Activated CD4-positive, CD25-positive, alpha-beta regulatory T cell treated with anti-CD3 and anti-CD28 coated beads, Interleukin-2, amount 50 U/mL, for 24 hours (primary cell): ENCODE data around the gene CLCA2.

ENCODE experiments used
- ATAC-seq, 2 donors: fragments of 150-1000 bp; cut with Tn5 transposase; one replicate each; pipeline ENCODE4 v1.10.0; 2021; ENCODE audit warnings: mild to moderate bottlenecking in 1 of 2, moderate library complexity in 1 of 2

CLCA2 gene

DNA sequence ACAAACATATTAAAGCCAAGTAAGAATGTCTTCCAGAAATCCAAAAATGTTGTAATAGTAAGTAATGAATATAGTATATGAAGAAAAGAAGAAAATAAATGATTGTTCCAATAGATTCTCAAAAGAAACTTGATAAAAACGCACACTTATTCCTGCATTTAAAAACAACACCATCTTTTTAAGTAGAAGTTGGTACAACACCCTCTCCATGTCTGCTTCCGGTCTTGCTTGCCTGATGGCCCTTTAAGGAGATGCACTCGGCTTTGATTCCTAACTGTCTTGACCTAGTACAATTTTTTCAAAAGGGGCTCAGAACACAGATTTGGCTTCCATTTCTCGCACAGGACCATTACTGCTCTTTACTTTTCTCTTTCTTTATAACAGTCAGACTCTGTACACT is 53.7 kb downstream of the CLCA2 start:
- no peak for ATAC-seq

DNA sequence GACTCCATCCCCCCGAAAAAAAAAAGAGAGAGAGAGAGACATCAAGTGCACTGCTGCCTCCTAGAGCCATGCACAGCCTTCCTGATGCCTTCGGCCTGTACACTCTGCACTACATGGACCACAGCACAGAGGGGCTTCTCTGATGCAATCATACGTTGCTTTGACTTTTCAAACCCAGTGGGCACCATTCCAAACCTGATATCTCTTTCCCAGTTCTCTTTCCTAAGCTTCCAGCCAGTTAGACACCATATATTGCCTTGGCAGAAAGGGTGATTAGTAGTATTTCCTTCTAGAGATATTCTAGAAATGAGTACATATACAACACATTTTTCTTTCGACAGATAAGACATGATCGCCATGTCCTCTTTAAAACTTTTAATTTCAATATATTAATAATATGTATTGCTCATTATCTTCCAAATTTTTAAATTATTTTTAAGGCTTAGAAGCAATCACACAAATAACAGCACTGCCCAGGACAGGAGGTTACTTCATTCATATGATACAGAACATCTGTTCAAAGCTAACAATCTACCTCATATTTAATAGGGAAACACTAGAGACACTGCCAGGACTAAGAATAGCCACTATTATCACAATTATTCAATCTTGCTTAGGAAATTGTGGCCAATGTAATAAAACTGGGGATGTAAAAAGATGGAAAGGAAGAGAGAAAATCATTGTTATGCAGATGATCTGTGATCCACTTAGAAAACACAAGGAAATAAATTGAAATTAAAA is 54.6 kb downstream of the CLCA2 start:
- ATAC-seq = no peak

DNA sequence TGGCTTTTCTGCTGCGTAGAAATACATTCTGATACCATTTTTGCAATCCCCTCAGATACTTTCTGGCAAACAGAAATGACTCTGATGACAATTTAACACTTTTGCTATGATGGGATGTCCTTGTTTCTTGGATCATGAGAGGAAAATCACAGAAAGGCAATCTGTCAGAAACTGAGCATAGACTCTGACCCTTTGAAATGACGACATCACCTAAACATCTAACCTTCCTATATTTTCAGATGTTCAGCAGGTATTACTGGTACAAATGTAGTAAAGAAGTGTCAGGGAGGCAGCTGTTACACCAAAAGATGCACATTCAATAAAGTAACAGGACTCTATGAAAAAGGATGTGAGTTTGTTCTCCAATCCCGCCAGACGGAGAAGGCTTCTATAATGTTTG is 58.0 kb downstream of the CLCA2 start:
- no peak for ATAC-seq

- no peak for ATAC-seq
Observed at GRCh38 chr1:86487131-86487810, 63.3 kb downstream of the CLCA2 start.

DNA sequence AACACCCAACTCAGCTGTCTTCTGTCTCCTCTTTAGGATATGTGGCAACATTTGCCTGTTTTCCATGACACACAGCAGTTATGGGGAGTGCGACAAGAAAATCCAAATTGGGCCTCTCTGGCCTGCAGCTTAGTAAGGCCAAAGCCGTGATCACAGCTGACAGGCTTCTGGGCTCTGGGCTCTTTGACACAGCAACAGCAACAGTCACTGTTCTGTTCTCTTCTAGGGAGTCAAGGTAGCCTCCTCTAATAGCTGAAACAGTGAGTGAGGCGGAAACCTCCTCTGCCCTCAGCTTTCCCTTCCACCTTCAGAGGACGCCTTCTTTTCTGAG is 63.8 kb downstream of the CLCA2 start:
- ATAC-seq = no peak

DNA sequence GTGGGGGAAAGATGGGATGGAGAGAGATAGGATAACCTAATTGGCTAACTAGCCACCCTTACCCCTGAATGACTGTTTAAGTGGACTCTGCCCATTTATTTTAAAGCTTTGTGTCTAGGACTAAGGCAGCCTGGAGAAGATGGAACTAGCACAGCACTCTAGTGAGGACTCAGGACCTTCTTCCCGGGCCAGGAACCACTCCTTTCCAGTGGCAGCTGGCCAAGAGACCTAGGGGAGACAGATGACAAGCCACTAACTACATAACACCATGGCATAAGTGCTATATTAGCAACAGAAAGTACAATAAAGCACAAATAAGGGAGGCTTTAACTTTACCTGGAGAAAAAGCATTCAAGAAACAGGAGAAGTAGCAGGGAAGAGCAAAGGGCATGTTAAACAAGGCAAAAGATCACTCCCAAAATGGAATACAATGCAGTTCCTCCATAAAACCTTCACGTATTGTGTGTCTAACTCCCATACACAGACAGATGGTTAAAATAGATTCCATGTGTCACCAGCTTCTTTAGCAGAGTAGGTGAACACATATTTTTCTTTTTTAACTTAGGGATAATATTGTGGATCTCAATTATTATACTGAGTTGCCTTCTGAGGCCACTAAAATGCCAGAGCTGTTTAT is 65.4 kb downstream of the CLCA2 start:
- no peak for ATAC-seq

- no peak for ATAC-seq
Observed at GRCh38 chr1:86491171-86491950, 67.4 kb downstream of the CLCA2 start.

GRCh38 chr1:86498281-86498680 is 74.3 kb downstream of the CLCA2 start:
- no peak for ATAC-seq

GRCh38 chr1:86499987-86500593 is 76.1 kb downstream of the CLCA2 start:
- ATAC-seq = peak; percentile 45 to 51

GRCh38 chr1:86500714-86501113 is 76.7 kb downstream of the CLCA2 start:
- ATAC-seq = no peak

DNA sequence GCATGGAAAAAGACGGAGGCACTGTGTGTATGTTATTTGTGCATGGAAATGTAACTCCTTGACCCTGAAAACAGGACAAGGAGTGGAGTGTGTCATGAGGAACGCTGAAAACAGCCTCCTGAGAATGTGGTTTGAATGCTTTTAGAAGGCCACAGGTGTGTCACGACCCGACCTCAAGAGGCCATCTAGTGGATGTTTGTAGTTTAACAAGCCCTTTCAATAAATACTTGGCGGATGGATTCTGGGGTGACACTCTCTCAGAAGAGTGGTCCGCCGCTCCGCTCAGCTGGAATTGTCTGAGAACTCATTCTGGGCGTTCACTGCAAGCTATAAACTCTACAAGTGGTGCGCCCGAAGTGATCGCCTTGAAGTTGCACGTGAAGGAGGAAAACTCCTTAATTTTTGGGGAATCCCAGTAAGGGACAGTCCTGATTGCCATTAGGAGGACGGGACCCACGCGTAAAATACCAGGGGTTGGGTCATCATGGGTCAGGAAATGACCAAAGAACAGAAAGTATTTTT is 78.2 kb downstream of the CLCA2 start:
- peak; percentile 38 to 68 for ATAC-seq

- ATAC-seq = peak in 1 of 2 donors; percentile 39
Observed at GRCh38 chr1:86502721-86503405, 78.9 kb downstream of the CLCA2 start.

- no peak for ATAC-seq
Observed at GRCh38 chr1:86503406-86504136, 79.6 kb downstream of the CLCA2 start.

- no peak for ATAC-seq
Observed at GRCh38 chr1:86504137-86504479, 80.1 kb downstream of the CLCA2 start.

DNA sequence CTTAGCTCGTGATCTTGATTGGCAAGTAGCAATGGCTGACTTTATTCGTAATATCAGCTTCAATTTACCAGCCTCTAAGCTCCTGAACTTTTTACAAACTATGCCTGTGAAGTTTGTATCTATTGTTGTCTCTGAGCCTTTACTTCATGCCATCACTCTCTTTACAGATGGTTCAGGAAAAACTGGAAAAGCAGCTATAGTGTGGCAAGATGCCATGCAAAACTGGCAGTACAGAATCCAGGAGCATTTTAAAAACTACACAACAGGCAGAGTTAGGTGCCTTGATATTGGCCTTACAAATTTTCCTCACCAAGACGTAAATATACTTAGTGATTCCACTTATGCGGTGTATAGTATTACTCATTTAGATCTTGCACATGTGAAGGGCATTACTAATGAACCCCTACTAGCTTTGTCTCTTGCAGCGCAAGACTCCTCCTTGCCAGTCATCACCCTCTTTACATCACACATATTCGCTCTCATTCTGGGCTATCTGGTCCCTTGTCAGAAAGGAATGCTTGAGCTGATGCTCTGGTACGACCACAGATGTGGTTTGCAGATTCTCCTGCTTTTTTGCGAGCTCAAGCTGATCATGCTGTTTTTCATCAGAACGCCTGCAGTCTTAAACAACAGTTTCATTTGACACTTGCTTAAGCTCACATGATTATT is 81.1 kb downstream of the CLCA2 start:
- ATAC-seq = no peak

DNA sequence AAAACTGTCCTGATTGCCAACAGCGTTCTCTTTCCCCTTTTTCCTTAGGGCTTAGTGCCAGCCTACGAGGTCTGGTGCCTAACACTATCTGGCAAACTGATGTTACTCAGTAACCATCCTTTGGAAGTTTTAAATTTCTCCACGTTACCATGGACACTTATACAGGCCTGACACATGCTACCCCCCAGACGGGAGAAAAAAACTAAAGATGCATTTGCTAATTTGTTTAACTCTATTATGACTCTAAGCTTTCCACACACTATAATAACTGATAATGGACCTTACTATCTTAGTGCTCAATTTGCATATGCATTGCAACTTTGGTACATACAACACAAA is 81.6 kb downstream of the CLCA2 start:
- ATAC-seq = no peak
